Measurements from ENCODE around the gene DEPDC4.
A peak's percentile ranks its signal among the peaks of the same experiment; 100 is the strongest.
"Not testable (repeated sequence)": the region's sequence is repeated elsewhere in the genome, so short reads cannot be mapped to it uniquely, and the experiment has no call there.

The DEPDC4 gene

DNA sequence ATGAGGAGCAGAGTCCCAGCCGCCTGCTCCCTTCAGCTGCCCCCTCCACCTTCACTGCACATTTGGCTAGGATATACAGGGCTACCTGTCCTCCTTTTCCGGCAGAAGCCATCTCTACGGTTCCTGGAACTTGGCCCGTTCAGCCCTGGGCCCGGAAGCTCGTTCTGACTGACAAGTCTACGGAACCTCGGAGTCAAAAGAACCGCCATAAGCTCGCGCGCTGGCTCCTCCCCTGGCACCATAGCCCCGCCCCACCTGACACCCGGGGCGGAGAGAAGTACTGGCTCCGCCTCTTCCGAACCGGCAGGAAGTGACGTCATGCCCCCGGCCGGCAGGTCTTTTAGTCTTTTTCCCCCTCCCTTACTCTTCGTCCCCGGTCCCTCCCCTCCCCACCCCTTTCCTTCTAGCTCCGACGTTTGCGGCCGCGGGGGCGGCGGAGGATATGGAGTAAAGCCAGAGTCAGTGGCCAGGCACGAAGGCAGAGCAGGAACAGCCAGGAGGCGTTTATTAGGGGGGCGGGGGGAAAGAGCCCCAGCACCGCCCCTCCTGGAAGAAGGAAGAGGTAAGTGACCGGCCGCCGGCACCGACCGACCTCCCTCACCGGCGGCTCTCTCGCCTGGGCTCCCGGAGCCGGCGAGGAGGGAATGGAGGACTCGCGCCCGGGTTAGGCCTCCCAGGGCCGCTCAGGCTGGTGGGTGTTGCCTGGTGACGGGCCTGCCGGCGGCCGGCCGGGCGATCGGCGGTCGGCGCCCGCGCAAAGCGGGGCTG lies at the start of gene DEPDC4, which contains the start of gene SCYL2:
TSS of gene DEPDC4 (minus strand) at position 245 of the 768 bp plus-strand sequence. CDS start at position 242, 3 bp downstream.
TSS of gene SCYL2 (plus strand) at position 343 of the 768 bp plus-strand sequence. CDS start 15,794 bp downstream, outside the sequence.
- peak; percentile 87 to 89 for DNase-seq (ENCODE audit: low read depth in 2 of 2)

DNA sequence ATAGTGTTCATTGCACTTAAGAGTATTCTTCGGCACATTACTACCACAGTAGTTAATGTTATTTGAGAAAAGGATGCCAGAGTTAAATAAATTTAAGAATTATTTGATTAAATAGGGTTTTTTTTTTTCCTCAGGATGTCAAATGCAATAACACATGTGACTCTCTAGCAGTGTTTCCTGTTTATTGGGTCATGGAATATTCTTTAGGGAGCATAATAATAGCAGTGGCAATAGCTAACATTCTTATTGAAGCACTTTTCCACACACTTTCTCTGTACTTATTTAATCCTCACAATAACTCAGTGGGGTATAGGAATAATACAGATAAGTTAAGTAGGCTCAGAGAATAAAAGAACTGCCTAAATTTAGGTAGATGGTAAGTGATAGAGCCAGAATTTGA lies 44.4 kb upstream of the DEPDC4 start:
- no peak for DNase-seq (ENCODE audit: low read depth in 2 of 2)

DNA sequence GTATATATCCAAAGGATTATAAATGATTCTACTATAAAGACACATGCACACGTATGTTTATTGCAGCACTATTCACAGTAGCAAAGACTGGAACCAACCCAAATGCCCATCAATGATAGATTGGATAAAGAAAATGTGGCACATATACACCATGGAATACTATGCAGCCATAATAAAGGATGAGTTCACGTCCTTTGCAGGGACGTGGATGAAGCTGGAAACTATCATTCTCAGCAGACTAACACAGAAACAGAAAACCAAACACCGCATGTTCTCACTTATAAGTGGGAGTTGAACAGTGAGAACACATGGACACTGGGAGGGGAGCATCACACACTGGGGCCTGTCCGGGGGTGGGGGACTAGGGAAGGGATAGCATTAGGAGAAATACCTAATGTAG lies 41.3 kb upstream of the DEPDC4 start:
- DNase-seq (ENCODE audit: low read depth in 2 of 2) = not testable (repeated sequence)

DNA sequence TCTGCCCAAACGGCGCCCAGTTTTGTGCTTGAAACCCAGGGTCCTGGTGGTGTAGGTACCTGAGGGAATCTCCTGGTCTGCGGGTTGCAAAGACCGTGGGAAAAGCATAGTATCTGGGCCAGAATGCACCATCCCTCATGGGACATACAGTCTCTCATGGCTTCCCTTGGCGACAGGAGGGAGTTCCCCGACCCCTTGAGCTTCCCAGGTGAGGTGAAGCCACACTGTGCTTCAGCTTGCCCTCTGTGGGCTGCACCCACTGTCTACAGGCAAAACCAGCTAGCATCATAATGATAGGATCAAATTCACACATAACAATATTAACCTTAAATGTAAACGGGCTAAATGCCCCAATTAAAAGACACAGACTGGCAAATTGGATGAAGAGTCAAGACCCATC lies 37.5 kb upstream of the DEPDC4 start:
- not testable (repeated sequence) for DNase-seq (ENCODE audit: low read depth in 2 of 2)

DNA sequence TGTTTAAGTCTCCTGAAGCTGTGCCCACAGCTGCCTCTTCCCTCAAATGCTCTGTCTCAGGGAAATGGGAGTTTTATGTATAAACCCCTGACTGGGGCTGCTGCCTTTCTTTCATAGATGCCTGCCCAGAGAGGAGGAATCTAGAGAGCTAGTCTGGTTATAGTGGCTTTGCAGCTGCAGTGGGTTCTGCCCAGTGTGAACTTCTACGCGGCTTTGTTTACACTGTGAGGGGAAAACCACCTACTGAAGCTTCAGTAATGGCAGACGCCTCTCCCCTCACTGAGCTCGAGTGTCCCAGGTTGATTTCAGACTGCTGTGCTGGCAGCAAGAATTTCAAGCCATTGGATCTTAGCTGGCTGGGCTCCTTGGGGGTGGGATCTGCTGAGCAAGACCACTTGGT lies 37.0 kb upstream of the DEPDC4 start:
- no peak for DNase-seq (ENCODE audit: low read depth in 2 of 2)

DNA sequence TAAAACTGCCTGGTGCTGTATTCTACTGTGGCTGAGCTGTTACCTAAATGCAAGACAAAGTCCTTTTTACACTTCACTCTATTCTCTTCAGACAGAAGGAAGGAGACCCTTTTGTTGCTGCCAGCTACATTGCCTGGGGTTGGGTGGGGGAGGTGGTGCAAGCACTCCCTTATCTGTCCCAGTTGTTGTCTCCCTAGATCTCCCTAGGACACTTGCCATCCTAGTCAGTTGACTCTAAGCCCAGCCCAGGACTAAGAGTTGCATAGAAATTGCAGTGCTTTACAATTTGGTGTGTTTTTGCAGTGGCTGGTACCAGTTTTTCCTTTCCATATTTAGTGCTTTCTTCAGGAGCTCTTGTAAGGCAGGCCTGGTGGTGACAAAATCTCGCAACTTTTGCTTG lies 35.2 kb upstream of the DEPDC4 start:
- DNase-seq (ENCODE audit: low read depth in 2 of 2) = no peak

DNA sequence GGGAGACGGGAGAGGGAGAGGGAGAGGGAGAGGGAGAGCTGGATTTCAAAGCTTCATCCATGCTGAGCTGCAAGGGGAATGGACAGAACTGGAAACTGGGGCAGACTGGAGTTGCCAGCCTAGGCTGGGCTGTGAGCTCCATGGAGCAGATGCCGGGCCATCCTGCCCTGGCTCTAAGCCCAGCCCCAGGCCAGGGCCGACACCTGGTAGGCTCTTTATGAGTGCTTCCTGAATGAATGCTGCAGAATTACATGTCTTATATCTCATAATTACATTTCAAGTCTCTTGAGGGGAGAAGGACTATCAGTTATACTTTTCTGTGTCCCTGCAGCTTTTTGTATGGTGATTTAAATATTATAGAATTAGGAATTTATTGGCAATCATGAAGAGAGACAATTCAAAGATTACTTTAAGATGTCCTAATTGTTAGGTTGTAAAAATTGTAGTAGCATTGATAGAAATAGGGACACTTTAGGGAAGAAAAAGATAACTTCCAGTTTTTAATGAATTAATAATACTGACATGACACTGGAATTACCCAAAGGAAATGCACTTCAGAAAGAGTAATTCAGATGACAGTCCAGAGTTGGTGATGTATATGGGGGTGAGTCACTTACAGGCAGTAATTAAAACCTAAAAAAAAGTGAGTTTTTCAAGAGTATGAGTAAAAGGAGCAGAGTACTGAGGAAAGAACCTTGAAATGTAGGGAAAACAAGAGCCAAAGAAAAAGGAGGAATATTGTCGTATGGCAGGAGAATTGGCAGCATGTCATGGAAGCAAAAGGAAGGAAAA lies 29.1 kb upstream of the DEPDC4 start:
- DNase-seq (ENCODE audit: low read depth in 2 of 2) = no peak

DNA sequence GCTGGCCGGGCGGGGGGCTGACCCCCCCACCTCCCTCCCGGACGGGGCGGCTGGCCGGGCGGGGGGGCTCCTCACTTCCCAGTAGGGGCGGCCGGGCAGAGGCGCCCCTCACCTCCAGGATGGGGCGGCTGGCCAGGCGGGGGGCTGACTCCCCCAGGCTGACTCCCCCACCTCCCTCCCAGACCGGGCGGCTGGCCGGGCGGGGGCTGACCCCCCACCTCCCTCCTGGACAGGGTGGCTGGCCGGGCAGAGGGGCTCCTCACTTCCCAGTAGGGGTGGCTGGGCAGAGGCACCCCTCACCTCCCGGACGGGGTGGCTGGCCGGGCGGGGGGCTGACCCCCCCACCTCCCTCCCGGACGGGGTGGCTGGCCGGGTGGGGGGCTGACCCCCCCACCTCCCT lies 27.5 kb upstream of the DEPDC4 start:
- not testable (repeated sequence) for DNase-seq (ENCODE audit: low read depth in 2 of 2)

DNA sequence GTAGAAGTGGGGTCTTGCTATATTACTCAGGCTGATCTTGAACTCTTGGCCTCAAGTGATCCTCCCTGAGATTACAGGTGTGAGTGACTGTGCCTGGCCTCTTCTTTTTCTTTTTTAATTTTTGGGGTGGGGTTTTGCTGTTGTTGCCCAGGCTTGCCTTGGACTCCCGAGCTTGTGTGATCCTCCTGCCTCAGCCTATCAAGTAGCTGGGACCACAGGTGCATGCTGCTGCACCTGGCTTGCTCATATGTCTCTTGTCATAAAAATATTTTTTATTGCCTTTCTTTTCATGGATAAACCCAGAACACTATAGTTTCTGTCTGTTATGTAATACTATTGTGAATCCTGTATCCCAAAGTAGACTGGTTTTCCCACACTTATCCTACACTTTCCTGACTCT lies 26.1 kb upstream of the DEPDC4 start:
- no peak for DNase-seq (ENCODE audit: low read depth in 2 of 2)

DNA sequence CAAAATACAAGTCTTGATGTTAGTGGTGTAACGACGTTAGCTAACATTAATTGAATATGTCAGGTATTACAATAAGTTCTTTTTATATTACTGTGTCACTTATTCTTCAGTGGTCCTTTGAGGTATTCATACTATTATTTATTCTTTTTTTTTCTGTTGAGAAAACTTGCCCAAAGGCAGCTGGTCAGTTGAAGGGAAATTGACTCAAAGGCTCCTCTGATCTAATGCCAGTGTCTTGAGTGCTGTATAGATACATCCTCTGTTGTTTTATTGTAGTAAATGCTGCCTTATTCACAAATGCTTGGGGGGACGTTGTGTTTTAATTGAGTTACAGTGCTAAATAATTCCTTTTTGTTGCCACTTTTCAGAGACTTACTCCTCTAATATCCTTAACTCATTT lies 23.1 kb upstream of the DEPDC4 start:
- no peak for DNase-seq (ENCODE audit: low read depth in 2 of 2)

DNA sequence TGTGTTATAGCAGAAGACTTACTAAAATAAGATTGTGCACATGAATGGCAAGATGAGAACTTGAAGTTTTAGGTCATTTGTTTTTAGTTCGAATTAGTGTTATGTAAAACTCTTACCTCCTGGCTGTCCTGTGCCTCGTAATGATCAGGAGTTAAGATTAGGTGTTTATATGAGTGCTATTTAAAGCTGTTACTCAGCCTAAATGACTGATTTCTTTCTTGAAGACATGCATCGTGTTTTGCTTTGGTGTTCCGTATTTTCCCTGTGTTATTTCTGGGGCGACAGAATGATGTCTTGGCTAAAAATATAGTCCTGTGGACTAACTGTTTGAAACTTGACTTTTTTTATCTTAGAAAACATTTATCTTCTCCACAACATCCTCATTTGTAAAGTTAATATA lies 22.2 kb upstream of the DEPDC4 start:
- DNase-seq (ENCODE audit: low read depth in 2 of 2) = no peak

DNA sequence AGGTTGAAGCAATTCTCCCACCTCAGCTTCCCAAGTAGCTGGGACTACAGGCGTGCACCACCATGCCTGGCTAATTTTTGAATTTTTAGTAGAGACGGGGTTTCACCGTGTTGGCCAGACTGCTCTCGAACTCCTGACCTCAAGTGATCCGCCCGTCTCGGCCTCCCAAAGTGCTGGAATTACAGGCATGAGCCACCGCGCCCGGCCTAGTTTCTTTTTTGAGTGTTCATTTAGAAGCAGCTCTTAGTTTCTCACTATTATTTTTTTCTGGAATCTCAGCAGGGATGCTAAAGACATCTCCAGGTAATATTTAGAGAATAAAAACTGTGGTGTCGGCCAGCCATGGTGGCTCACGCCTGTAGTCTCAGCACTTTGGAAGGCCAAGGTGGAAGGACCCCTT lies 17.7 kb upstream of the DEPDC4 start:
- DNase-seq (ENCODE audit: low read depth in 2 of 2) = not testable (repeated sequence)

DNA sequence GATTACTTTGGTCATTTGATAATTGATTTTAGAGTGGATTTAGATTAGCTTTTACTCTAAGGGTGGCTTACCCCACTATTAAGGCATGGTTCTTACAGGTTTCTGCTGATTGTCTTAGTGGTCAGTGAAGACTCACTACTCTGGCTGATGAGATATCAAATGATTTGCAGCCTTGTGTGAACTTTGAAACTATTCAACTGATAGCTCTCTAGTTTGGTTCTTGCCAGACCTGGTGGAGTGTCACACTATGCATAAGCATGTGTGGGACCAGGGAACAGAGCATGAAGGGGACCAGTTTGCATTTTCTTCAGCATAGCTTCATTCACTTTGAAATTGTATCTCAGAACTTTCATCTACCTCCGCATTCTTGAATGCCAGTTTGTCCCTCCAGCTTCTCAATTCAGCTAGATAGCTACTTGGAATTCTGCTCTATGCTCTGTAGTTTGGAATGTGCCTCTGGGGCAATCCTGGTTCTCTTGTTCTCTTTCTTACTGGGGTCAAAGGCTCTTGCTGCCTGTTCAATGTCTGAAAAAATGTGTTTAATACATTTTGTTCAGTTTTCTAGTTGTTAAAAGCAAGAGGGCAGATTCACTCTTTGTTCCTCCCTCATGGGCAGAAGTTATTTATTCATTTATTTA lies 12.8 kb upstream of the DEPDC4 start:
- DNase-seq (ENCODE audit: low read depth in 2 of 2) = no peak

DNA sequence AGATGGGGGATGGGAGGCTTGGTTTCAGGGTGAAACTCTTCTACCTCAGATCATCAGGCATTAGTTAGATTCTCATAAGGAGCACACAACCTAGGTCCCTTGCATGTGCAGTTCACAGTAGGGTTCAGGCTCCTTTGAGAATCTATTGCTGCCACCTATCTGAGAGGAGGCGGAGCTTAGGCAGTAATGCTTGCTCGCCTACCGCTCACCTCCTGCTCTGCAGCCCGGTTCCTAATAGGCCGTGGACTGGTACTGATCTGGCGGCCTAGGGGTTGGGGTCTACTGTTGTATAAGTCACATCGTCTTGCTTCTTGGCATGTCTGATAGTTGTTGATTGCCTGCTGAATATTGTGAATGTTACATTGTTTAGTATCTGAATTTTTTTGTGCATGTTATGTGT lies 12.3 kb upstream of the DEPDC4 start:
- DNase-seq (ENCODE audit: low read depth in 2 of 2) = no peak

DNA sequence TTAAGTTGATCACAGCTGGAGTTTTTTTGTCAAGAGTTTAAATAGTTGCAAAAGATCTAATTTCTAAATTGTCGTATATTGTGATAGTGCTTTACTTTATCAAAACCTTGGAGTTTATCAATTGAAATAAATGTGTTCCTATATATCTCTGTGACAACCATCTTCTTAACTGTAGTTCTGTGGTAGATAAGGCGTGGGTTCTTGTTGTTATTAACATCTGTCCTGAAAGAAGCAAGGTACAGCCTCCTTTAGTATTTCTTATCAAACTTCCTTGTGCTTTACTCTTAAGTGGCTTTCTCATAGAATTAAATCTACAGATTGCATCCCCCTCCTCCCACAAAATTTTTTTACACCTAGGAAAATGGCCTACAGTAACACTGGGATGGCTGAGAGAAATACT lies 7.4 kb upstream of the DEPDC4 start:
- DNase-seq (ENCODE audit: low read depth in 2 of 2) = no peak

DNA sequence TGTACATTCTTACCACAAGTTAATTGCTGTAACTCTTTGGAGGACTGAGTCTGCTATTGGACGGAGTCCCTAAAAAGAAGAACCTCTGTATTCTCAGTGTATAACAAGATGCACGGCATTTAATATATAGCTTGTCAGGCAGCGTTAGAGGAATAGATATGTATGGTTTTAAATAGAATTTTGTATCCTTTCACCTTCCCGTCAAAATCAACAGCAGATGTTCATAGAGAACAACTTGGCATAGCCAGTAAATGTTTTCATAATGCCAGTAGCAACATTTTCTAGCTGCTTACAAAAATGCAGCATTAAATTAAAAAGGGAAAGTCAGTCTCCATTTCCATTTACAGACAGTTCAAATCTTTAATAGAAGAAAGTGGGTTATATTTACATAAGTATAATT lies 6.9 kb upstream of the DEPDC4 start:
- DNase-seq (ENCODE audit: low read depth in 2 of 2) = no peak

DNA sequence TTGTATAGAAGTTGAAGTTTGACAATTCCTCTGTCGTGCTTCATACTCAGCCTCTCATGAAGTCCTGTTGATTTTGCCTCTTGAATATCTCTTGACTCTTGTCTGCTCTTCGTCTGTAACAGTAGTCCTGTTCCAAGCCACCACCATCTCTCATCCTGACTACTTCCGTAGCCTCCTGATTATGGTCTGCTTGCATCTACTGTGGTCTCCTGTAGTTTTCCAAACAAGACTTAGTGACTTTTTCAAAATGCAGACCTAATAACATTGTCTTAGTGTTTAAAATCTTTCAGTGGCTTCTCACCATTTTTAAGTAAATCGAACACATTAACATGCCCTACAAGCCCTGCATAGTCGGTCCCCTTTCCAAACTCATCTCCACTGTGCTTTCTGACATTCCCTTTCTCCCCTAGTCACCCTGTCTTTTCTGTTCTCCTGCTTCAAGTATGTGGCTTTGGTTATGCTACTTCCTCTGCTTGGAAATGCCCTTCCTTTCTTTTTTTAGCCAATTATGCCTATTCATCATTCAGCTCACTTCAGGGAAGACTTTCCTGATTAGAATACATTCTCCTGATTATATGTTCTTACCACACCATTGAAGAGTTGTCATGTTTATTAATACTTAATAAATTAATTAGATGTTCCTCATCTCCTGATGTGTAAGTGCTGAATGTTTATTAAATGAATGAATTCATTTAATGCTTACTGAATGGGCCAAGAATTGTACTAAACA lies 2.1 kb upstream of the DEPDC4 start:
- no peak for DNase-seq (ENCODE audit: low read depth in 2 of 2)

DNA sequence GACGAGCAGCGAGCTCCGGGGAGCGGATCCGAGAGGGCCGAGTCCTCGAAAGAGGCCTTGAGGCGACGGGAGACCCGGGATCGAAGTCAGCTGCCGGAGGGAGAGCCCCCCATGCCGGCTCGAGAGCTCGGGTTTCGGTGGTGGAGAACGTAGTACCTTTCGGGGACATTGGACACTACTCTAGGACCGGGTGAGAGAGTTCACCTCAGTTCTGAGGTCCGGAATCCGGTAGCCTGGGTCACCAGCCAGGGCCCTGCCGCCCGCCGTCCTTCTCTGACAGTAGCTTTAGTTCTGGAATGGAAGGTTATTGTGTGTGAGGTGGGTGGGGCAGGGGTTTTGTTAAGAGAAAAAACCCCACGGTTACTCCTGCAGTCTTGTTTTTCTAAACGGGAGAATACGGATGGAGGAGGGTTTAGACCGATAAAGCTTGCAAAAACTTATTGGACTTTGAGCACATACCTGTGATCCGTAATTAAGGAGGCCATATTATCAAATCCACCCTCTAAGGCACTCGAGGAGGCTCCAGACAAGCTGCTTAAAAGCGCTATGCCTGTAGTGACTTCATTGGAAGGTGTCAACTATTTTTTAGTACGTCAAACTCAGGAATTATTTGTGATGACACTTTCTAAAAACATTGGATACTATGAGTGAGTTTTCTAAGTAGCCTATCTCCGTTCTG lies 863 bp upstream of the DEPDC4 start:
- peak in 1 of 2 donors; percentile 1 for DNase-seq (ENCODE audit: low read depth in 2 of 2)

DNA sequence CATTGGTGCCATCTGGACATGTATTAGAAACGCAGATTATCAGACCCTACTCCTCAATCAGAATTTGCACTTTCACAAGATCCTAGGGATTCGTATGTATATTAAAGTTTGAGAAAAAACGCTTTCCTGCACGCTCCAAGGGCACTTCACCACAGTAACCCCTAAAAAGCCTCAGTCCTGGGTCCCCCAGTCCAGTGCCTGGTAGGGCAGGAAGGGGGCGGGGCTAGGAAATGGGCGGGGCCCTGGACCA lies 369 bp downstream of the DEPDC4 start:
- DNase-seq (ENCODE audit: low read depth in 2 of 2) = peak in 1 of 2 donors; percentile 91

DNA sequence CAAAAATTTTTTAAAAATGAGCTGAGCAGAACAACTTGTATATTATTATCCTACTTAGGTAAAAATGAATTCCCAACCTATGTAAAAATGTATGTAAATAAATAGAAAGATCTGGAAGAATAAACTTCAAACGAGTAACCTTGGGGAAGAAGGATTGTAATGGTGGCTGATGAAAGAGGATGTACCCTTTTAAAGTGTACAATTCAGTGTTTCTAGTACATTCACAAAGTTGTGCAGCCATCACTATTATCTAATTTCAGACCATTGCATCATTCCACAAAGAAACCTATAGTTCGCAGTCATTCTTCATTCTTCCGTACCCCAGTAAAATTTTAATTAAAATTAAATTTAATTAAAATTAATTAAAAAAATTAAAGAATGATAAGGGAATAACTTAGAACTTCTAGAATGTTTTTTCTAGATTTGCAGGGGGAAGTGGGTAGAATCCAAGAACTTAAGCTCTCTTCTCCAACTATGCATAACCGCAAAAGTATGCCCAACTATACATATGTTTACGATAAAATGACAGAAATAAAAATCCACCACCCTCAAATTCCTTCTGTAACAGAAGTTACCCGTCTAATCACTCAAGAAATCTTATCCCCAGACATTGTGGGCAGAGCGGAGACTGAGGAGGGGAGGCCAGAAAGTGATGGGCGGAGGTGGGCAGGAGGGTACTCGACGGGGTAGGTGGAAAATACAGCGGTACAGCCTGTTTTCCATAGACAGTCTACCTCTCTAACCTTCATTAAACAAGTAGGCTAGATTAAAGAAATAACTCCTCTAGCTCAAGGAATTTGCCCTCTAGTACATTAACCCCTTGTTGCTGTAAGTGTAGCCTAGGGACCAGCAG lies 921 bp downstream of the DEPDC4 start:
- no peak for DNase-seq (ENCODE audit: low read depth in 2 of 2)

DNA sequence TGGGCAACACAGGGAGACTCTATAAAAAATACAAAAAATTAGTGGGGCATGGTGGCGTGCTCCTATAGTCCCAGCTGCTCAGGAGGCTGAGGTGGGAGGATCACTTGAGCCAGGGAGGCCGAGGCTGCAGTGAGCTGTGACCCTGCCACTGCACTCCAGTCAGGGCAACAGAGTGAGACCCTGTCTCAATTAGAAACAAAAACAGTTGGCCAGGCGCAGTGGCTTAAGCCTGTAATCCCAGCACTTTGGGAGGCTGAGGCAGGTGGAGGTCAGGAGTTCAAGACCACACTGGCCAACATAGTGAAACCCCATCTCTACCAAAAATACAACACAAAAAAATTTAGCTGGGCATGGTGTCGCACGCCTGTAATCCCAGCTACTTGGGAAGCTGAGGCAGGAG lies 1.8 kb downstream of the DEPDC4 start:
- DNase-seq (ENCODE audit: low read depth in 2 of 2) = not testable (repeated sequence)
